Stomach (tissue), 4 donors: ENCODE measurements around the gene ABL1.

Experiments used
- POLR2A ChIP-seq, 4 donors: fragments of 450-650 bp; IDR thresholded peaks; one replicate each; pipeline ENCODE4 v1.6.1; 2016; ENCODE audit warnings: antibody characterized with exemption in 4 of 4, control low read depth in 2 of 4, mild to moderate bottlenecking in 1 of 4, moderate library complexity in 1 of 4
- TF ChIP-seq, protein P1 (sequence below), 7 experiments: fragments of 450-650 bp in 4 of 7; fragments of 200-600 bp in 3 of 7; sonication (generic) in 3 of 7; IDR thresholded peaks; one replicate each; pipeline ENCODE4 v1.5.1; 2016 to 2019; ENCODE audit warnings: antibody characterized with exemption in 7 of 7, control low read depth in 2 of 7, mild to moderate bottlenecking in 1 of 7

DNA sequence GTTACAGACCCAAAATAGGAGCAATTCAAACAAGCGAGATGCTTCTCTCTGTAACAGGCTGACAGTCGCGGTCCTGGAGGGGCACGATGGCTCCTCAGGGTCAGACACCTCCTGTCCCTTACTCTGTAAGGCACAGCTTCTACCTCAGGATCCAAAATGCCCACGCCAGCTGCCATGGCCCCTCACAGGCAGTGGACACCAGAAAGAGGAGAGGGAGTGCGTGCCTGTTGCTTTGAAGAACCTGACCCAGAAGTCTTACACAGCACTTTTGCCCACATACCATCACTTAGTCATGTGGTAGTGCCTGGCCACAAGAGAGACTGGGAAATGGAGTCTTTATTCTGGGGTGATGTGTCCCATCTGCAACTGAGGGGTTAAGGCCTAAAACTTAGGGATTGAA, 11.6 kb upstream of the ABL1 start:
- TF ChIP-seq, protein P1, sequence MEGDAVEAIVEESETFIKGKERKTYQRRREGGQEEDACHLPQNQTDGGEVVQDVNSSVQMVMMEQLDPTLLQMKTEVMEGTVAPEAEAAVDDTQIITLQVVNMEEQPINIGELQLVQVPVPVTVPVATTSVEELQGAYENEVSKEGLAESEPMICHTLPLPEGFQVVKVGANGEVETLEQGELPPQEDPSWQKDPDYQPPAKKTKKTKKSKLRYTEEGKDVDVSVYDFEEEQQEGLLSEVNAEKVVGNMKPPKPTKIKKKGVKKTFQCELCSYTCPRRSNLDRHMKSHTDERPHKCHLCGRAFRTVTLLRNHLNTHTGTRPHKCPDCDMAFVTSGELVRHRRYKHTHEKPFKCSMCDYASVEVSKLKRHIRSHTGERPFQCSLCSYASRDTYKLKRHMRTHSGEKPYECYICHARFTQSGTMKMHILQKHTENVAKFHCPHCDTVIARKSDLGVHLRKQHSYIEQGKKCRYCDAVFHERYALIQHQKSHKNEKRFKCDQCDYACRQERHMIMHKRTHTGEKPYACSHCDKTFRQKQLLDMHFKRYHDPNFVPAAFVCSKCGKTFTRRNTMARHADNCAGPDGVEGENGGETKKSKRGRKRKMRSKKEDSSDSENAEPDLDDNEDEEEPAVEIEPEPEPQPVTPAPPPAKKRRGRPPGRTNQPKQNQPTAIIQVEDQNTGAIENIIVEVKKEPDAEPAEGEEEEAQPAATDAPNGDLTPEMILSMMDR (IDR thresholded peaks at IDR 0.05), result no peak
- no peak for TF ChIP-seq POLR2A (IDR thresholded peaks at IDR 0.05)
